Left renal cortex interstitium (tissue), 4 donors: ENCODE results near the gene VAPB. TPM values are rescaled to one million over a fixed set of nuclear protein-coding genes. Genes with fewer than 3 reads are reported as not detected.

ENCODE experiments used
- DNase-seq, 4 donors: peaks; one replicate each; pipeline ENCODE4 v3.0.0-alpha.2; 2013; ENCODE audit warnings: low read depth in 4 of 4, low spot score in 2 of 4, missing footprints in 1 of 4
- polyA plus RNA-seq, 4 donors: library from polyadenylated mRNA; unstranded; fragments of 120-200 nt; gene quantifications; one replicate each; pipeline ENCODE4 v1.2.1, GENCODE V29; 2013; ENCODE audit not compliant: insufficient read length in 4 of 4

VAPB gene
- polyA plus RNA-seq, 4 donors = 51.5 to 56.2 (median 53.7) TPM

- no peak for DNase-seq
These were observed 111.2 kb downstream of the VAPB start for GRCh38 chr20:58500256-58500655.

Other genes with a start within 250 kb of the VAPB start
- not detected for gene ANKRD60, start 160.6 kb upstream of the VAPB start, polyA plus RNA-seq
- gene RAB22A, start 79.5 kb upstream of the VAPB start, polyA plus RNA-seq = 10 to 100 TPM; 16.2 to 24.0 (median 19.1) TPM
- gene APCDD1L, start 126.2 kb downstream of the VAPB start, polyA plus RNA-seq = 10 to 100 TPM; 11.3 to 19.5 (median 13.7) TPM